Endometrium (tissue), 2 donors: ENCODE measurements around the gene TBC1D4.
A peak's percentile ranks its signal among the peaks of the same experiment; 100 is the strongest.
"Not testable (repeated sequence)": the region's sequence is repeated elsewhere in the genome, so short reads cannot be mapped to it uniquely, and the experiment has no call there.

Source experiments
- FAIRE-seq: peaks from 2 replicates; lab custom pipeline; 2012; peaks lifted over from hg19 to GRCh38; lab: Jason Lieb, UNC
- donor health status: control.
- donor health status: control.

TBC1D4 gene

DNA sequence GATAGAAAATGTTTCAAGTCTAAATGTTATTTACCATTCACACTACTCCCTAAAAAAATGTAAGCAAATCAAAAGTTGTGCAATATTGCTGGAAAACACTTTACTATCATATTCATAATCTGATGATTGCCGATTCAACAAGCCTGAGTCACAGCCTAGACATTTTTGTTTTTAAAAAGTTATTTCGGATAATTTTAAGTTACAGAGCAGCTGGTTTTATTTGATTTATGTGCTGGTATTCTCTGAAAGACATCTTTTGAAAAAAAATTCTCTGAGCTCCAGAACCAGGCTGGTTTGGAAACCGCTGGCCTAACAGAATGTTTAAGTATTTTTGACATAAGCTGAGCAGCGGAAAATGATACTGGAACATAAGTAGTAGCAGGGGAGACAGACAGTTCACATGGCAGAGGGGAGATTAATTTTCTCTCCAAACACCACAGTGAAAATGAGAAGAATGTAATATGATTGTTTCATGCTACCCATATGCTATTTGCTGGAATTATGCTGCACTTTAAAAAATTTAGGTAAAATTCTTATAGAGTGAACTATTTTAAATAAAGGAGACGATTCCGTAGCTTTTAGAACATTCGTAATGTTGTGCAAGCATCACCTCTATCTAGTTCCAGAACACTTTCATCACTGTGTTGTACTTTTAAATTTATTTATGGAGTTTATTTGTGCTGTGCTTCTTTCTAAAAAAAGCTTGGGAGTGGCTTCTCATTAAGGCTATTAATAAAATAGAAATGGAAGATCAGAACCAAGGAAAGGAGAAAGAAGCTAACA, 36.1 kb downstream of the TBC1D4 start:
- FAIRE-seq = no peak

DNA sequence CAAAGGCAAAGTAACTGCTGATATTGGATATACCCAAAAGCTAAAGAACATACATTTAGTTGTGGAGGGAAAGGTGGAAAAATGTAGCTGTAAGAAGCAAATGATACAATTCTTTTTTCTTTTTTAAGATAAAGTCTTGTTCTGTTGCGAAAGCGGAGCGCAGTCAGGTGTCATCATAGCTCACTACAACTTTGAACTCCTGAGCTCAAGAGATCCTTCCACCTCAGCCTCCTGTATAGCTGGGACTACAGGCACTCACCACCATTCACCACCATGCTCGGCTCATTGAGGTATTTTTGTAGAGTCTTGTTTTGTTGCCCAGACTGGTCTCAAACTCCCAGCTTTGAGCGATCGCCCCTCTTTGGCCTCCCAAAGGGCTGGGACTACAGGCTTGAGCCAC, 38.0 kb downstream of the TBC1D4 start:
- FAIRE-seq = no peak

DNA sequence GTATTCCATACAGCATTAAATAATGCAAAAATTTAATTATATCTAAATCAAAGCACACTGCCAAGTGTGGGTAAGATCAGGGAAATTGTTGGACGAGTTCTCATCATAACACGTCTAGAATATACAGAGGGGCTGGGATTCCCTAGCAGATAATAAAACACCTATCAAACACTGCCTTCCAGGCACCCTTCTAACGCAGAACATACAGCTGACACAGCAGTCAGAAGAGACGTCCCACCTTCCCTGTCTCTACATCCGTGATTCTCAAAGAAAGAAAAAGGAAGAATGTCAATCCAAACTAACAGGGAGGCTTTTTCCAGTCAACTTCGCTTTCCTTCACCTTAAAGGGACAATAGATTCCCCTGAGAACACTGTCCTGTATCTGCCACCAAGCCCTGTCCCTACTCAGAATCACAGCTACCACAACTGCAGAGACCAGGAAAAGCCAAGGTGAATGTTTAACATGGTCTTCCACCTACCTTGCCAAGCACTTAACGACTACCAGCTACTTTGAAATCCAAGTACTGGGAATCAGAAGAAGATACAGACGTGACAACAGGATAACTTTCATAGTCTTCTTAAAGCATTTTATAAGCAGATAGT, 38.5 kb downstream of the TBC1D4 start:
- no peak for FAIRE-seq

DNA sequence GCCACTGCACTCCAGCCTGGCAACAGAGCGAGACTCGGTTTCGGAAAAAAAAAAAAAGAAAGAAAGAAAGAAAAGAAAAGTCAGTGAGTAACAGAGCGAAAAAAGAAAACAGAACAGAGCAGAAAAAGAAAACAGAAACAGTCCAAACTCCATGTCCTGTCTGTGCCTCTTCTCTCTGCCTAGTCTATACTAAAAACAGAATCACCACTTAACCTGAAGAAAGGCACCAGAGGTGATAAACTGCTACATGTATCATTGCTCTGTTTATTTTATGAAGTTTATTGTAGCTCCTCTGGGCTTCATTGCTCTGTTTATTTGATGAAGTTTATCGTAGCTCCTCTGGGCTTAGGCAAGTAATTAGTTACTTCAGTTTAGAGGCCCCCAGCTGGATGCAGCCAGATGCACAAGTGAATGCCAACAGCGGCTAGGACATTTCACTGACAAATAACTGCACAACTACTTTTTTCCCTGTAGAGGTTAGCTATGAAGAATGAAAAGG, 39.2 kb downstream of the TBC1D4 start:
- no peak for FAIRE-seq

DNA sequence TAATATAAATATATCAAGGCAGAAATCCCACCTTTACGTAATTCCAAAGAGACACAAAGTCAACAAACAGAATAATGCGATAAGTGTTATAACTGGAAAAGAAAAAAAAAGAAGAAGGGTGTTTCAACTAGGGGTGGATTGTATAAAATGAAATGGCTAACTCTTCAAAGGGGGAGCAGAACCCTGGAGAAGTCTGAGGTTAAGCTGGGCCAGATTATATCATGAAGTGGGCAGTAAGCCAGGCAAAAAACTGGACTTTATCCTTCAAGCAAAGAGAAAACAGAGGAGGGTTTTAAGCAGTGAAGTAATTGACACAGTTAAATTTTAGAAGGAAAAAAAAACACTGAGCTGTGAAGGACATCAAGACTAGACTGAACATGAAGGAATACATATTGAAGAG, 41.9 kb downstream of the TBC1D4 start:
- FAIRE-seq = no peak

DNA sequence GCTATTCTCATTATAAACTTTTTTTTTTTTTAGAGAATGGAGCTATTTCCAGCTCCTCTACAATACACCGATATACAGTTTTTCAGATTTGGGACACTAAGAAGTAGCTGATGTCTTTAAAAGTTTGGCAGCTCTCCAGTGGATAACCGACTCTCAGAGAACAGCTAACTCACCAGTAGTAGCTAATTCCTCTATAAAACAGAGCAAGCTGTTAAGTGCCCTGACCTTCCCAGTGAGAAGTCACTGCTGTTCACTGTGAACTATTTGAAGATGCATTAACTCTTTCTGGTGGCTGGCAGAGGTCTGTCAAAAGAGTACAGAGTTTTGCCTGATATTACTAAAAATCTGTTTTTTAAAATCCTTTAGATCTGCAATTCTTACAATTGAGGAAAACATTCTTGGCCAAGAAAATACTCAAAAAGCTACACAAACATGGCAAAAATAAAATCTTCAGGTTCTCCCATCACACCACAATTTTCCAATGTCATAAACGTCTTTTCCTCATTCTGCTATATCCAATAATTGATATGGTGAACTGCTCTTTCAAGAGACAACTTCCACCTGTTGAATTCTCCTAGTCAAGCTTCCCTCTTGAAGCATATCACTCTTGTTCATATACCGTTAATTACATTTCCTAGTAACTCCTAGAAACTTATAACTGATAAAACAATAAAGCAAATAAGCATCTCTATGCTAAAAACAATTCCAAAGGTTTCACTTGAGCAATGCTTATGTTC, 44.2 kb downstream of the TBC1D4 start:
- FAIRE-seq = peak; percentile 15

DNA sequence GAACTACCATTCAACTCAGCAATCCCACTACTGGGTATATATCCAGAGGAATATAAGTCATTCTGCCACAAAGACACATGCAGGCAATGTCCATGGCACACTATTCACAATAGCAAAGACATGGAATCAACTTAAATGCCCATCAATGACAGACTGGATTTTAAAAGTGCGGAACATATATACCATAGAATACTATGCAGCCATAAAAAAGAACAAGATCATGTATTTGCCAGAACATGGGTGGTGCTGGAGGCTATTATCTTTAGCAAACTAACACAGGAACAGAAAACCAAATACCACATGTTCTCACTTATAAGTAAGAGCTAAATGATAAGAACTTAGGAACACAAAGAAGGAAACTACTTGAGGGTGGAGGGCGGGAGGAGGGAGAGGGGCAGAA, 47.8 kb downstream of the TBC1D4 start:
- not testable (repeated sequence) for FAIRE-seq

DNA sequence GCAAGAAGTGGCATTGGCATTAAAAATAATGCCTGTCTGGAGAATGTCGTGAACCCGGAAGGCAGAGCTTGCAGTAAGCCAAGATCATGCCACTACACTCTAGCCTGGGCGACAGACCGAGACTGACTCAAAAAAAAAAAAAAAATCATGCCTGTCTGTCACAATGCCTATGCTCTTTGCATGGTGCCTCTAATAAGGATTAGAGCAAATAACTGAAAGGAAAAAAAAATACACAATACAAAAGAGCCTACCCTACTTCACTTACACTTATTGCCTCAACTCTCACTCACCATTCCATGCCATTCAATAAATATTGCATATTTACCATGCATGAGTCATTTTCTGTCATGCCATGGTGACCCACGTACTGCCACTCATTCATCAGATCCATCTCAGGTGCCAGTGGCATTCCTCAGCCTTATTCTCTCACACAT, 49.1 kb downstream of the TBC1D4 start:
- no peak for FAIRE-seq

DNA sequence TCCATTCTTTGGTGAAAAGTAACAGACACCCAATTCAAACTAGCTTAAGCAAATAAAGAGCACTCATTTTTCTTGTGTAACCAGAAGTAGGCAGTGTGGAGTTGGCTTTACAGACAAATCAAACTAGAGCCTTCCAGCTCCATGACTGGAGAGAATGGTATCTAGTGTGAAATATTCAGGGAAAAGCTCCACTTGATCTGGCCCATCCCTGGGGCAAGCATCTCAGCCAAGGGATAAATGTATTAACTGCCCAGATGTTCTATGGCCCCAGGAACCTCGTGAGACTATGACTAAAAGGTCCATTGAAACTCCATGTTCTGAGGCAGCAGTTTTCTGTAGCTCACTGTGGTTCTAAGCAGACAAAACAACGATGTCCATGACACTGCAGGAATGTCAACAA, 49.9 kb downstream of the TBC1D4 start:
- peak; percentile 87 for FAIRE-seq

DNA sequence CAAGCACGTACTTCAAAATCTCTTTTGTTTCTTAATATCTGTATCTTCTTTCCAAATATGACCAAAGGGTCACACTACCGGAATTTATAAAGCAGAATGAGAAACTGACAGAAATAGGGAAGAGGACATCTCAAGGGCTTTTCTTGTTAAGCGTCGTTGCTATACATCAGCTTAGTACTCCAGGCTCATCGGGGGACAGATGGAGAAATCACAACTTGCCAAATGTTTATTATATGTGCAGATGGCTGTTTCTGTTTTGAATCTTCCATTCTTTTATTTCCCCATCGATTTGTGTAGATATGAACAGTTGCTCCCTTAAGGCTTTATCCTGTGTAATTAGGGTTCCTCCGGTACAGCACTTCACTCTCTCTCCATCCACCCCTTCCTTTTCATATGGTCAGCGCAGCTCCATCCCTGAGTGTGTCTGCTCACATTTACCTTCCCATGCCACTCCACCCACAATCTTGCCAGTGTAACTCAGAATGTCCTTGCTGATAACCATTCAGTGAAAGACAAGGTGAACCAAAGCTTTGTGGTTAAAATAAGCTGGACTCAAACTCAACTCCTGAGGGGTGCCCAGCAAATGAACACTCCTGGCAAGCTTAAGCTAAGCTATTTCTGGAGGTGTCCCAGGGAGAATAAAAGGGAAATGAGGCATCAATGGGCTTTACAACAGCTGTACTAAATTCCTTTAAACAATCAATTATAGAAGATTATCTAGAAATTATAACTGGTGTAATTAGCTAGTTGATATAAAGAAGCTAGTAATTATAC, 51.3 kb downstream of the TBC1D4 start:
- no peak for FAIRE-seq

DNA sequence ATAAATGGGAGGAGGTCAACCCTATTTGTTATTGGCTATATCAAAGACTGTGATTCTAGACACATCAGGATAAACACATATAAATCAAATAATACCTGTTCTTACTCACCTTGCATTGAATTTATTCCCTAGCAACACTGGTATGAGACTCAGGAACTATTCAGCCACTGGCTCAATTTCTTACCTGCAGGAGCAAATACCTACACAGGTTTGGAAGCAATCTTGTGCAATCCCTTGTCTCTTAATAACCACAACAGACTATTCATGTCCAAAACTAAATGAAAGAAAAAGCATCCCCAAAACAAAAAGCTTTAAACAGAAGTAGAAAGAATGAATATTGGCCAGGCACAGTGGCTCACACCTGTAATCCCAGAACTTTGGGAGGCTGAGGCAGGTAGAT, 55.5 kb downstream of the TBC1D4 start:
- FAIRE-seq = no peak

DNA sequence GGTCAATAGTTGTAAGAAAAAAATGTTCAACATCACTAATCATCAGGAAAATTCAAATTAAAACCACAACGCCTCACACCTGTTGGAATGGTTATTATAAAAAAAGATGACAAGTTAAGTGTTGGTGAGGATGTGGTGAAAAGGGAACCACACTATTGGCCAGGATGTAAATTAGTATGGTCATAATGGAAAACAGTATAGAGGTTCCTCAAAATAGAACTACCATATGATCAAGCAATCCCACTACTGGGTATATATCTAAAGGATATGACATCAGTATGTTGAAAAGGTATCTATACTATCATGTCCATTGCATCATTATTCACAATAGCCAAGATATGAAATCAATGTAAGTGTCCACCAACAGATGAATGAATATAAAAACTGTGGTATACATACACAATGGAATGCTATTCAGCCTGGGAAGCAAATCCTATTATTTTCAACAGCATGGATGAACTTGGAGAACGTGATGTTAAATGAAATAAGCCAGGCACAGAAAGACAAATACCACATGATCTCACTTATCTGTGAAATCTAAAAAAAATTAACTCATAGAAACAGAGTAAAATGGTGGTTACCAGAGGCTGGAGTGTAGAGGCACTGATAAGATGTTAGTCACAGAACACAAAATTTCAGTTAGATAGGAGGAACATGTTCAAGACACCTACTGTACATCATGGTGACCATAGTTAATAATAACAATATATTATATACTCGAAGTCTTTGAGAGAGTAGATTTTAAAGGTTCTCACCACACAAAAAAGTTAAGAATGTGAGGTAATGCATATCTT, 56.6 kb downstream of the TBC1D4 start:
- FAIRE-seq = no peak

DNA sequence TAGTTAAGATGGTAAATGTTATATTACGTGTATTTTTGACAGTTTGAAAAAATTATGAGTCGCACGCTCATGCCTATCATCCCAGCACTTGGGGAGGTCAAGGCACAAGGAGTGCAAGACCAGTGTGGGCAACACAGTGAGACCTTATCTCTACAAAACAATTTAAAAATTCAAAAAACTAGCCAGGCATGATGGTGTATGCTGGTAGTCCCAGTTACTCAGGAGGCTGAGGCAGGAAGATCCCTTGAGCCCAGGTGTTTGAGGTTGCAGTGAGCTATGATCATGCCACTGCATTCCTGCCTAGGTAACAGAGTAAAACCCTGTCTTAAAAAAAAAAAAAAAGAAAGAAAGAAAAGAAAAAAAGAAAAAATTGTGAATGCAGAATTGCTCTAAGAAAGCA, 58.0 kb downstream of the TBC1D4 start:
- FAIRE-seq = no peak

DNA sequence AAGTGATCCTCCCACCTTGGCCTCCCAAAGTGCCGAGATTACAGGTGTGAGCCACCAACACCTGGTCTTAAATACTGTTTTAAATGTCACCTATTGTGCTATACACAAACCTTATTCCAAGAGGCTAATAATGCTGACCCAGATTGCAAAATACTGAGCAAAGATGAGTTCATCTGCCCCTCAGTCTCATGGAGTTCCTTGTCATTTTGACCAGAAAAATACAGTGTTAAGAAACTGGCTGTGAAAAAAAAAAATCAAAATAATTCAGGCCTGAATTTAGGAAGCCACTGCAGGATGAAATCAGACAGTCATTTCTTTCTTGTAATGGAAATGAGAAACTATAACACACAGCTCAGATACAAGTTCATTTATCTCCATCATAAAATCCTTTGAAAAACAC, 59.9 kb downstream of the TBC1D4 start:
- no peak for FAIRE-seq

DNA sequence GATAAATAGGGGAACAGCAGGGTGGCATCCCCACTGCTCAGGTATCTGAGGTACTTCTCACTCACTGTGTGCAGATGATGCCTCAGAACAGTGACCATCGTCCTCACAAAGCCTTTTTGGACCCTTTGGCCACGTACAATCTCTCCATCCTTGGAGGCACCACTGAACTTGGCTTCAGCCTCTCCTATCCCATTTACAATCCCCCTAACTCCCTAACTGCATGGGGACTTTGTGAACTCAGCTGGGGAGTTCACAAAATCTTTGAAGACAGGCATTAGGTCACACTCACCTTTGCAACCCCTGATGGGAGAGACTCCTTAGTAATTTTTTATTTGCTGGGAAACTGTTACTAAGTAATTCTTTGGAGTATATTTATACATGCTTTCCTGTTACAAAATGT, 60.8 kb downstream of the TBC1D4 start:
- no peak for FAIRE-seq

DNA sequence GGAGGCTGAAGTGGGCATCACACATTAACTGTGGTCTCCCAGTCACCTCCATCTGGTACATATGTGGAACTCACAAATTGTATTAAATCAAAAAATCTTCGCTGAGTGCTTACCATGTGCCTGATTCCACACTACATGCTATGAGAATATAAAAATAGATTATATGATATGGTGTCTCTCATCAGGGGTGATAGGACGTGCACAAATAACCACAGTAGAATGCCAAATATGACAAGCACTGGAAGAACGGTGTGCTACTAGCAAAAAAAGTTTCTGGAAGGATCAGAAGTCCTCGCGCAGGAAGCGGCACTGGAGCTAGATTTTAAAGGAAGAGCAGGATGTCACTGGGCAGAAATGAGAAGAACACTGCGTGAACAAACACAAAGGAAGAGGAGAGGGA, 62.3 kb downstream of the TBC1D4 start:
- no peak for FAIRE-seq

DNA sequence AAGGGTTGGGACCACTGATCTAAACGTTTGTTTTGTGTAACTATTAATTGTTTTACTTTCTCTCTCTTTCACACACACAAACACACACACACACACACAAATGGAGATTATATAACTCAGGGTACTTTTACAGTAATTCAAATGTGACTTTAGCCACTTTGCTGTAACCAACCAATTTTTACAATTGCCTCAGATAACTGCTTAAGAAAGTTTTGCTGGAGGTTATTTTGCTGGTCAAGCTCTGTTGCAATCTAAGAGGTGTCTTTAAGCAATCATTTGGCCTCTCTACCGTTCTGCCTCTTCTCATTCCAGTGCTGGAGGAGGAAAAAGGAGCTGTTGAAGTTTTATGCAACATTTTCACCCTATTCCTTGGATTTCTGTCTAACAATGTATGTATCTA, 63.0 kb downstream of the TBC1D4 start:
- no peak for FAIRE-seq

DNA sequence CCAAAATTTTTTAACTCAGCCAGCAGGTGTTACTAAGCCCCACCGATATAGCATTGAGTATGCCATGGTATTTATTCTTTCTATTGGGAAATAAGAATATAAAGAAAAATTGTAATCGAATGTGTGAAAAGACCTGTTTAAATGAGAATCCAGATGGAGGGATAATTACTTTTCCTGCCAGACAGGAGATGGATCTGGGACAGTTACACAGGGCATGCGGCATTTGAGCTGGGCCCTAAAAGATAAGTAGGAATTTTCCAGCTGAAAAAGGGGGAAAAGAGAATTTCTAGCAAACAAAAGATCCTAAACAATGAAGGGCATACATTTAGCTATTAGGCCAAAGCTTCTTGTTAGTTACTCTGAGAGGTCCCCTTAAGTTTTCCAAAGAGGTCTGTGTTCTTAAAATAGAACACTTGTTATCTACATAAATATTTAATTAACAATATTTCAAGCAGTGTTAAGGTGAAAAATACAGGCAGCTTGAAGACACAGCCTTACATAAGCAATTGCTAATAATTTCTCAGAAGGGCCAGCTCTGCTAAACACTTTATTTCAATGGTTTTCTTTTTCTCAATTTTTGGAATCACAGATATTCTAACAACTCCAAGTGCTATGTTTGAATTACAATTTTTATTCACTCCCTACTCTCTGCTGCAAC, 63.7 kb downstream of the TBC1D4 start:
- FAIRE-seq = no peak

DNA sequence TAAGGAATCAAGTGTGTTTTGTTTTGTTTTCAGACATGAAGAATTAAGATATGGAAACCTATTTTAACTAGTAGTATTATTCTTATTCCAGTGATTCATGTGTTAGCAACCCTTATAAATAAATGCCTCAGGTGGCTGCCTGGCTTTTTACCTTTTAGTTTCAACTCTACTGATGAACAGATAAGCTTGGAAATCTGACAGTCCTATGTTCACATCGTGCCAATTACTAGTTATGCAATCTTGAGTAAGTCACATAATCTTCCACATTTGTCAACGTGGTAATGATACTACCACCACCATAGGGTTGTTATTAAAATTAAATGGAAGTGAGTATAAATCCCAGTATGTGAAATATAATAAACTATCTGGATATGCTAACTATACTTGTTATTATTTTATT, 64.3 kb downstream of the TBC1D4 start:
- FAIRE-seq = no peak

DNA sequence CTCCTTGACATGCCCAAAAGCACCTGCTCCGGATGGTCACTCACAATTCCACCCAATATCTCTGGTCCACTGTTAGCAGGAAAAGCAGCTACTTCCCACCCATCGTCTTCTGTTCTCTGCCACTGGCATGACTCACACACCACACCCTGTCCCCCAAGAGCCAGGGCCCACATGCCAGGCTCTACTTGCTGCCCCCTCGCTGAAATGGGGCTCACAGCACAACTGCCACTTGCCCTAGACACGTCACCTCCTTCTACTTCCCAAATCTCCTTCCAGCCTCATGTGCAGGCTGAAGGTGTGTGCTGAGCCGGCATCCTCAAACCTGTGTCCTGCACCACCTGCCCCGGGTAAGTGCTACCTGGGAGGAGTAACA, 65.0 kb downstream of the TBC1D4 start:
- FAIRE-seq = no peak
